ENCODE data around the gene ZNF688.

- TF ChIP-seq CTCF (IDR thresholded peaks at IDR 0.05) (no peak), POLR2A (IDR thresholded peaks at IDR 0.05) (no peak)
These were observed 9.9 kb upstream of the ZNF688 start for GRCh38 chr16:30581457-30581856.

Data from right lobe of liver (tissue), 4 donors.